Stimulated activated CD8-positive, alpha-beta memory T cell treated with anti-CD3 and anti-CD28 coated beads, Interleukin-12 subunit alpha, Interleukin-12 subunit beta, amount 100 ng/mL, for 24 hours (primary cell): ENCODE measurements around the gene NARF.
"Not testable (repeated sequence)": the region's sequence is repeated elsewhere in the genome, so short reads cannot be mapped to it uniquely, and the experiment has no call there.

Source experiments
- DNase-seq: peaks from one replicate; pipeline ENCODE4 v3.0.0-alpha.2; 2020; ENCODE audit errors: extremely low read depth

The NARF gene

DNA sequence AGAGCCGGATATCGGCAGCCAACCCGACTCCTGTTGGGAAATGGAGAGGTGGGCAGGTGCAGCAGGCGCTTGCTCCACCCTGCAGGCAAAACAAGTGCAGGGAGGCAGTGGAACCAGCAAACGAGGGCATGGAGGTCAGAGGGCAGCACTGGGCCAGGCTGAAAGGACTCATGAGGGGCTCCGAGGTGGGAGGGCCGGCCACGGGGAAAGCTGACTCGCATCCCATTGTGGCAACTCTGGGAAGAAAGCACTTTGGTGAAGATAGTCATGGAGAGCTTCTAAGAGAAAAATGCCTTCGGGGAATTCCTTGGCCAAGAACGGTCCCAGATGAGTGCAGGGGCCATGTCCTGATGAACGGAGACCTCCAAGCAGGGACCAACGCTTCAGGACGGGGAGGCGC is 12.4 kb upstream of the NARF start:
- no peak for DNase-seq

DNA sequence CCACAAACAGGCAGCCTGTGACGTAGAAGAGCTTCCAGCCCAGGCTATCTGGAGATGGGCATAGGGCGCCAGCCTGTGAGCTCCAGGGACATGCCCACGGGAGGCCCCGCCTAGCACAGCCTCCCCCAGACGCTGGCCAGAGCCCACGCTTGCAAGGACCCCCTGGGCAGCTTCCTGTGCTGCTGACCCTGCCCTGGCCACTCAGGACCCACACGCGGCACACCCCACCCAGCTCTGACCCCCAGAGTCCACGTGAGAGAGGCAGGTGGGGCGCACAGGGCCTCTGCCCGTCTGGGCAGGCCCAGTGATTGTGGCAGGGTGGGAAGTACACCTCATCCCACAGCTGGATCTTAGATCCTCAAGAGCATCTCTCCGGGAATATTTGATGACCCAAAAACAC is 11.9 kb upstream of the NARF start:
- DNase-seq, result no peak

DNA sequence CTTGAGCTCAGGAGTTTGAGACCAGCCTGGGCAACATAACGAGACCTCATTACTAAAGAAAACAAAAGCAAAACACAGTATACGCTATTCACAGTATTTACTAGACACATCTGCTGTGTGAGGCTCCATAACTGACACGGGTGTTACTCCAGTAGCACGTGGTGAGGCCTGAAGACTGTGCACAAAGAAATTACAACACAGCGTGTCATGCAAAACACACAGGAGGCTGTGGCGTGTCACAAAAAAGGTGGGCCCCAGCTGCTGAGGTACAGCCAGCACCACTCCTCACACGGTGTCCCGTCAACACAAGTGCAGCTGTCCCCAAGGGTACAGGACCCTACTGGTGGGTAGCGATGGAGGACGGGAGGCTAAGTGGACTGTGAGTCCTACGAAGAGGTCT is 10.7 kb upstream of the NARF start:
- DNase-seq, result no peak

DNA sequence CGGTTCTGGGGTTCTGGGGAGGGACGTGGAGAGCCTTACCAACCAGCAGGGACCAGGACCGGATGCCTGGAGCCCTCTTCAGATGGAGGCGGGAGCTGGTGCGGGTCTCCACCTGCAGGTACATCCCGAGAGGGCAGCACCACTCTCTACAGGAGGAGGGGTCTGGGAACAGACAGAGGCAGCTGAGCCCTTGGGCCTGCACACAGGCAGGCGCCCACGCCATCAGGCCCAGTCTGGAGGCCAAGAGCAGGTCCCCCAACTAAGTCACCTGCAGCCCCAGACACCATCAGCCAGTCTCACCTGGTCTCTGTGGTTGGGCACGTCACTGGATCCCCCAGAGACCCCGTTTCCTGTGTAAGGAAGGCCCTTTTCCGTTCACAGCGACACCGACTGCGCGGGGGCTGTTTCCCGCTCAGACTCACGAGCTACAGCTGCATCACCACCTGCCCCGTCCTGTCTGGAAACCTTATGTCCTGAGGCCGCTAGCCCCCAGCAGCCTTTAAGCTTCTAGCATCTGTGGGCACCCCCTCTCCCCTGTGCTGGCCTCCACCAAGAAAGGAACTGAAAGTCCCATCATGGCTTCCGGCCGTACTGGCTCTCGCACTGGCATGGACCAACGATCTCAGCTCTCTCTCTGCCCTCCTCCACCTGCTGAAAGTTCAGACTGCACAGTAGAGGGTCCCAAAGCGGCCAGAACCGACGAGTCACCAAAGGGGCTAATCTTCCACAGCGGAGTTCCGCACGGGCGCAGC is 9.2 kb upstream of the NARF start:
- DNase-seq, result peak; percentile 28

DNA sequence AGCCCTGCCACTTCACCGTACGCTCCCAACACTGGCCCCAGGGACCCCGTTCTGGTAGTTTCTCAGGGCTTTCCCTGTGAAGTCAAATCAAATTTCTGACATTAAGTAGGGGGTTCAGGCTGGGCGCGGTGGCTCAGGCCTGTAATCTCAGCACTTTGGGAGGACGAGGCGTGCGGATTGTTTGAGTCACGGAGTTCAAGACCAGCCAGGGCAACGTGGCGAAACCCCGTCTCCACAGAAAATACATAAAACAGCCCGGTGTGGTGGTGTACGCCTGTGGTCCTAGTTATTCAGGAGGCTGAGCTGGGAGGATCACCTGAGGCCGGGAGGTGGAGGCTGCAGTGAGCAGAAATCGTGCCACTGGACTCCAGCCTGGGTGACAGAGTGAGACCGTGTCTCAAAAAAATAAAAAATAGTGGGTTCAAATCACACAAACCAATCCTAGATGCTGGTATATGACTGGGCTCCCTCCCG is 8.6 kb upstream of the NARF start:
- DNase-seq, result no peak

DNA sequence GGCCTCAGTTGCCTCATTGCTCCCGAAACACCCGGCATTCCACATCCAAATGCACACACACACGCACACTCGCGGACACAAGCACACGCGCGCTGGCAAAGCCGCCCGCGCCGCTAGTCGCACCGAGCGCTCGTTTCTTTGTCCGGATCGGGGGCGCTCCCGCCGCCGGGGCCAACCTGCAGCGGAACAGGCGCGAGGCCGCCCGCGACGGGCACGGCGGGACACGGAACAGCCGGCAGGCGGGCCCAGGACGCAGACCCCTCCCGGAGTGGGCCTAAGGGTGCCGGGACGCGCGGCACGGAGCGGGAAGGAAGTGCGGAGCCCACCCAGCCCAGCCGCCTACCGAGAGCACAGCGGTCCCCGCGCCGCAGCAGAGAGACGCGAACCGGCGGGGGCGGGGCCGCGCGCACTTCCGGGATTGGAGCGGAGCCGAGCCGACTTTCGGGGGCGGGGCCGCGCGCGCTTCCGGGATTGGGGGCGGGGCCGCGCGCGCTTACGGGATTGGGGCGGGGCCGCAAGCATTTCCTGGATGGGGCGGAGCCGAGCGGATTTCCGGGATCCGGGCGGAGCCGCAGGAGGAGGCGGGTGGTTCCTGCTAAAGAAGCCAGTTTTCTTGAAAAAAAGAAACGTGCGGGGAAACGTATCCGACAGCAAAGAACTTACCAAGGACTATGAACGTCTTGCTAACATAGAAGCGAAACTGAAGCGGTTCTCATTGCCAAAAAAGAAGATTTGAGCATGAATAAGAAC is 8.0 kb upstream of the NARF start, which contains the start of gene CYBC1:
TSS of gene CYBC1 (minus strand) at position 396 of the 750 bp plus-strand sequence. CDS start 1,498 bp downstream, outside the sequence.
- DNase-seq, result peak; percentile 90

DNA sequence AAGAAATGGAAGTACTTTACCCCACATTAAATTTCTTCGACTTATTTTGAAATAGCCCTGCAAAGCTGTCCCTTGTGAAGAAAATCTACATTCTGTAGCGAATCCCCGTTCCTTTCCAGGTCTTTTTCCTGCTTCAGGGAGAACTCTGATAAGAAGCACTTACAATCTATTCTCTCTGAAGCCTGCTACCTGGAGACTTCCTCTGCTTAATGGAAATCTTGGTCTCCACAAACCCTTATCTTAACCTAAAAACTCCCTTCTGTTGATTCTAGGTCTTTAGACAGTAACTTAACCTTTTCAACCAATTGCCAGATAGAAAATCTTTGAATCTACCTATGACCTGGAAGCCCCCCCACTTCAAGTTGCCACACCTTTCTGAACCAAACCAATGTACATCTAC is 6.4 kb upstream of the NARF start:
- DNase-seq, result no peak

DNA sequence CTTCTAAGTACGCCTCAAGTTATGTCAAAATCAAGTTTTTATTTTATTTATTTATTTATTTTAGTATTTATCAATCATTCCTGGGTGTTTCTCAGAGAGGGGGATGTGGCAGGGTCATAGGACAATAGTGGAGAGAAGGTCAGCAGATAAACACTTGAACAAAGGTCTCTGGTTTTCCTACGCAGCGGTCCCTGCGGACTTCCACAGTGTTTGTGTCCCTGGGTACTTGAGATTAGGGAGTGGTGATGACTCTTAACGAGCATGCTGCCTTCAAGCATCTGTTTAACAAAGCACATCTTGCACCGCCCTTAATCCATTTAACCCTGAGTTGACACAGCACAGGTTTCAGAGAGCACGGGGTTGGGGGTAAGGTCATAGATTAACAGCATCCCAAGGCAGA is 5.4 kb upstream of the NARF start:
- DNase-seq, result not testable (repeated sequence)

DNA sequence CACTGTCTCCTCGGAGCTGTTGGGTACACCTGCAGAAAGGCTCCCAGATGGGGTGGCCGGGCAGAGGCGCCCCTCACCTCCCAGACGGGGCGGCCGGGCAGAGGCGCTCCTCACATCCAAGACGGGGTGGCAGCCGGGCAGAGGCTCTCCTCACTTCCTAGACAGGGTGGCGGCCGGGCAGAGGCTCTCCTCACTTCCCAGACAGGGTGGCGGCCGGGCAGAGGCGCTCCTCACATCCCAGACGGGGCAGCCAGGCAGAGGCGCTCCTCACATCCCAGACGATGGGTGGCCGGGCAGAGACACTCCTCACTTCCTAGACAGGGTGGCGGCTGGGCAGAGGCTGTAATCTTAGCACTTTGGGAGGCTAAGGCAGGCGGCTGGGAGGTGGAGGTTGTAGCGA is 4.8 kb upstream of the NARF start:
- DNase-seq, result not testable (repeated sequence)

DNA sequence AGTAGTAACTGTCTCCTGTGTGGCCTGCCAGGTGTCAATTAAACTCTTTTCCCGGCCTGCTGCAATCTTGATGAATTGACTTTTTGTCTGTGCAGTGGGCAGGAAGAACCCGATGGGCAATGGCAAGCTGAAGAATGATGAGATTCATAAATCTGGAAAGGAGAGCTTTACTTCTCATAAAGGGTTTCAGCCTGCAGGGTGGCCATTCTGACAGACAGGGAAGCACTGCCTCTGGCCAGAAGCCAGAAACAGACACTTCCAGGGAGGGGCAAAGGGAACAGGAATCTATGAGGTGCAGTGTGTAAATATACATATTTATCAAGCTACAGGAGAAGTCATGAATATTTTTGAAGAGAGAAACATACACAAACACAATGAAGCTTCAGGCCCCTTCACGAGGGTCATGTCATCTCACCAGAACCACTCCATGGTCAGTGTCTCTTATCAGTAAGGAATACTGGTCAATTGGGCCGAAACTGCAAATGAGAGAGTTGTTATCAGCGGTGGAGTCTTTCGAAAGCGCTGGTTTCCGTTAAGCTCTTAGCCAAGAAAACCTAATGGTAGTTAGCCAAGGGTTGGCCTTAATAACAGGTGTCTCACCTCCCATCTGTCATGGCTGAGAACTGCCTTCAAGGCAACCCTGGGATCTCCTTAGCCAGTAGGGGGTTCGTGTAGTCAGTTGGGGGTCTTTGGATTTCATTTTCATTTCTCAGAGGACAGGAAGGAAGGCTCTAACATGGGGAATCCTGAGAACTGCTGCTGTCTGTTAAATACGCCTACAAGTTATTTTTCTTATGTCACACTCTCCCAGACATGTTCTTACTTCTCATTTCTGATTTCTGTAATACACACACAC is 1.2 kb upstream of the NARF start:
- DNase-seq, result no peak

DNA sequence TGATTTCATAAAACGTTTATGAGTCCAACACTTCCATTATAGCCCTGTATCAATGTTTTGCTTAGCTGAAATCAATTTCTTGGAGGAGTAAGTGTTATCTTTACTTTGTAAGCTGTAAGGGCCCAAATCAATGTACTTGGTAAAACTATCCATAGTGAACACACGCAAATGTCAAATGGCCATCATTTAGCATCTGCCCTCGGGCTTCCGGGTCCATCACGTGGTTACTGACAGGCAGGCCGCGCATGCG is 687 bp upstream of the NARF start:
- DNase-seq, result peak; percentile 86

DNA sequence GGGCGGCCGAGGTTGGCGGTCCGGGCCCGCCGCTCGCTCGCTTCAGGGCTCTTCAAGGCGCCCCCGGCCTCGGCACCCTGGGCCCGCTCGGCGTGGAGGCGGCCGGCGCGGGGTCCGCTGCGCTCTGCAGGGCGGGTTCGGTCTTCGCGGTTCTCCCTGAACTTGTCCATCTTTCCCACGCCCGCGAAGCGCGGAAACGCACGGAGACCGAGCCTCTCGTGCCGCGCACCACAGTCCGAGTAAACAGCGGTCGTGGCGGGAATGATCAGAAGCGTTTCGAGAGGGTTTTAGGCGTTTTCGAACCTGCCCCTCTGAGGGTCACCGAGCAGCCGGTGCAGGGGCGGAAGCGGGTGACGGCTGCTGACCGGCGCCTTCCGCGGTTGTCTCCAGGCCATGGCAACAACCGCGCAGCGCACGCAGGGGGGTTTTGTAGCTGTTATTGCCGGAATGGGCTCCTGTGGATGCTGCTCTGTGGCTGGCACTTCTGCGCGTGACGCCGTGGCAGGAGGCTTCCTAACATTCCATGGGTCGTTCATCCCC is 414 bp downstream of the NARF start:
- DNase-seq, result no peak

DNA sequence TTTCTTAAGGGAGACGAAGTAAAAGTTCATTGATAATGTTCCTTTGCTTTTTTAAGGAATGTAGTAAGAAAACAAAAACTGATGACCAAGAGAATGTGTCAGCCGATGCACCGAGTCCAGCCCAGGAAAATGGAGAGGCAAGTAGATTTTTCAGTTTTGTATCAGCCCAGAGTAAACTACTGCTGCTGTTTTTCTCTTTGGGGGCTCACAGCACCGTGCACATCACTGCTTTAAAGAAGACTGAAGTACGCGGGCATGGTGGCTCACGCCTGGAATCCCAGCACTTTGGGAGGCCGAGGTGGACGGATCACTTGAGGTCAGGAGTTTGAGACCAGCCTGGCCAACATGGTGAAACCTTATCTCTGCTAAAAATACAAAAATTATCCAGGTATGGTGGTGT is 1.4 kb downstream of the NARF start:
- DNase-seq, result not testable (repeated sequence)

DNA sequence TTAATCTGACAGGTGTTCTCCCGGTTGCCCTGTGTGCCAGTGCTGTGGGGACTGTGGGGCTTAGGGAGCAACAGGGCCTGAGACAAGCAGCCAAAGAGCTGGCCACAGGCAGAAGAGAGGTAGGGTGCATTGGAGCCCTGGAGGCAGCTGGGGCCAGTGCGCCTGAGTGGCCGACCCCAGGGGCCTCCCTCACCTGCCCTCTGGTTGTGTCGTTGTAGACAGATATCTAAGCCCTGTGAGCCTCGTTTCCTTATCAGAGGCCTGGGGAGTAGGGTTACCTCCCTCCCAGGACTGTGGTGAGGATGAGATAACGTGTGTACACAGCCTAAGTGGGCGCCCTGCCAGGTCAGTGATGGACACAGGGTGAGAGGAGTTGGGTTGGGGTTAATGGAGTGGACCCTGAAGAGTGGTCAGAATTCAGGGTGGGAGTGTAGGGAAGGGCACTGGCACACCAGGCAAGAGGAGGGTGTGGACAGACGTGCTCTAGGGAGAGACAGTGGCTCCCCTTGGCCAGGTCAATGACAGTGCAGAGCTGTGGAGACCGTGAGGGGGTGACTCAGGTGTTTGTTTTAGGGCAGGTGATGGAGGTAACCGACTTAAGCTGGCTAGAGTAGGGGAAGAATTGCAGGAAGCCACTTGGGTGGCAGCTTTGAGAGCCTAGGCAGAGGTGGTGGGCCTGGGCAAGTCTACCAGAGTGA is 3.4 kb downstream of the NARF start:
- no peak for DNase-seq

DNA sequence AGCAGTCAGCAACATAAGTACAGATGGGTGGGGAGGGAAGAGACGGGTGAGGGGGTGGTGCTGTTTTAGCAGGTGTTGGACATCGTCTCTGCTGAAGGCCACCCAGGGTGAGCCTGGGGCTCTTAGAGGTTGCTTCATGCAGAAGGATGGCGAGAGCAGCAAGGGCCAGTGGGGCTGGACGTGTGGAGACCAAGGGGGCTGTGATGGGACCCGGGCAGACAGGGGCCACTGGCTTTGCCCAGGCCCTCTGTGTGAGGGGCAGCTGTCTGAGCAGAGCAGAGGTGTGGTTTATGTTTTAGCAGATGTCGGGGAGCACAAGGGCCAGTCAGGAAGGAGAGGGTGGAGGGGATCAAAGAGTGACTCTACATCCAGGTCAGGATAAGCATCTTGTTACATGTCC is 4.8 kb downstream of the NARF start:
- no peak for DNase-seq

DNA sequence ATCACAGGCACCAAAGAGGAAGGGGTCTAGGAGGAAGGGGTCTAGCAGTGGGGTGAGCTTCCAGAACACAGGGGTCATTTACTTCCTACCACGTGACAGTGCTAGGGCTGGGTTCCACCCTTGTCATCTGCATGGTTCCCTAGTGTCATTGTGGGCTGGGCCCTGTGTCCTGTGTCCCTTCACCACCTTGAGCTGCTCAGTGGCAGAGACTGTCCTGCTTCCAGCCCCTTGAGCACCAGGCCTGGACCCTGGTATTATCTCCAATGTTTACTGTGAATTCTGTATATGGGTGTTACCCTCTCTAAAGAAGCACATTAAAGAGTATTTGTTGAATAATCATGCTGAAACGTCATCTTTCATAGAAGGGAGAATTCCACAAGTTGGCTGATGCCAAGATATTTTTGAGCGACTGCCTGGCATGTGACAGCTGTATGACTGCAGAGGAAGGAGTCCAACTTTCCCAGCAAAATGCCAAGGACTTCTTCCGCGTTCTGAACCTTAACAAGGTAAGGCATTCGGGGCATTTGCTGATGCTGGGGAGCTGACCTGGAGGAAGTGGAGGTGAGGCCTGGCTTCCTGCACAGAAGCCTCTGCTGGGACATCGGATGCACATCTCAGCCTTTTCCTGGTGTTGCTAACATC is 5.5 kb downstream of the NARF start:
- no peak for DNase-seq

DNA sequence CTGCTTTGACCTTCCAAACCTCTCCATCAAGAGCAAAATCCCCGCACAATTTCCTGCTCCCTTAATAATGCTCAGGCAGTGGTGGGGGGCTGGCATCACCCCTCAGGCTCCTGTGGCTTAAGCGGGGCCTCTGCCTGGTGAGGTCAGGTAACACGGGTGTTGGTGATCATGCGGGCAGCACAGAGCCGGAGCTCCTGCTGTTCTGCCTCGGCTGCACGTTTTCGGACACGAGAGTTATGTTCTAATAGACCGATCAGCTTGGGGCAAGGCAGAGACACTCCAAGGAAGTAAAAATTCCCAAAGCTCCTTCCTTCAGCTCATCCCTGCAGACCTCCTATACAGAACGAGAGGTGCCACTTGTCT is 6.0 kb downstream of the NARF start:
- no peak for DNase-seq

DNA sequence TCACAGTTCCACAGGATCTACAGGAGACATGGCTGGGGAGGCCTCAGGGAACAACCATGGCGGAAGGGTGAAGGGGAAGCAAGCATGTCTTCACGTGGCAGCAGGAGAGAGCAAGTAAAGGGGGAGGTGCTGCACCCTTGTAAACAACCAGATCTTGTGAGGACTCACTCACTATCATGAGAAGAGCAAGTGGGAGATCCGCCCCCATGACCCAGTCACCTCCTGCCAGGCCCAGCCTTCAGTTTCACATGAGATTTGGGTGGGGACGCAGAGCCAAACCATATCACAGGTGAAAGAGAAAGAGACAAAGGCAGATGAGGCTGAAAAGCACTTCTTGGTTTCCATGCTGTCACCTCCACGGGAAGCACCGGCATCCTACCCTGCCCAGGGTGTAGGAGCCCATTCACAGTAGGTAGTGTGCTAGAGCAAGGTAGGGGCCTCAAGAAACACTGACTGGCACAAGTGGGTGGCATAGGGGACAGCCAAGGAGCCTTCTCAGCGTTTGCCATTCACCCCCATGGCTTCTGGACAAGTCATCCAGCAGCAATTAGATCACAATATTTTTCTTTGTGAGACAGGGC is 6.6 kb downstream of the NARF start:
- no peak for DNase-seq

DNA sequence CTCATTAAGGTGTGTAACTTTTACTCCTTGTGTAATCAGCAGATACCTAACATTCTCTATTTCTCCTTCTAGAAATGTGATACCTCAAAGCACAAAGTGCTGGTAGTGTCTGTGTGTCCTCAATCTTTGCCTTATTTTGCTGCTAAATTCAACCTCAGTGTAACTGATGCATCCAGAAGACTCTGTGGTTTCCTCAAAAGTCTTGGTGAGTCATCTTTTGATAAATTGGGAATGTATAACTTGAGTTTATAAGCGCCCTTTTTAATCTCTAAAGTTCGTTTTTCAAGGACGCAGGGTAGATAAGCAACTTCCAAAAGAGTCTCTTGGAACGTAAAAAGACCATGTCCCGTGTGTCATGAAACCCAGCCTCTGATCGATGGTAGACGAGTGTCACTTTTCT is 10.2 kb downstream of the NARF start:
- DNase-seq, result no peak

DNA sequence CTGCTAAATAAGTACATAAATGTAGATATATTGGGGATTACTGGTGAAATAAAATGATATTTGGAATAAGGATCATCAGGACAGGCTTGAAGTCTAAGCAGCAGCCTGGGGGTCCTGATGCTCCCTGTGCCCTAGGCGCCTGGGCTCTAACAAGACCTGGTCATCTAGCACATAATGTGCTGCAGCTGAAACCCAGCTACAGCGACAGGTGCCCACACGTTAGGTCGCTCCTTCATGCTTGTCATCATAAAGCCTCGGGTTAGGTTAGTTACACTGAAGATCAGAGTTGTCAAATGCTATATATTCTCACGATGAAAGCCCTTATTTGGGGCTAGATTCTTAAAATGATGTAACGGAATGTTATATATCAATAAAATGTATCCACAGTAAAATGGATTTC is 11.5 kb downstream of the NARF start:
- no peak for DNase-seq
